ENCODE results near the gene TRIM41. TPM values are rescaled to one million over a fixed set of nuclear protein-coding genes. Genes with fewer than 3 reads are reported as not detected.
A peak's percentile ranks its signal among the peaks of the same experiment; 100 is the strongest.

The TRIM41 gene
- total and polyA plus RNA-seq, 2 of the 13 experiments (the other 11 are each of a cell fraction or from before 2014, with no cell fraction given): 10.2 to 16.7 TPM

- TF ChIP-seq MXD4 (CRISPR knock-in tag; IDR thresholded peaks at IDR 0.05) (no peak; the same call in 1 of the 2 replicates), TGIF2 (CRISPR knock-in tag; IDR thresholded peaks at IDR 0.05) (peak; percentile 19; the same call in 1 of the 2 replicates), XRCC5 (optimal IDR thresholded peaks at IDR 0.05; ENCODE audit: low read length) (peak; percentile 51), FUBP1 (CRISPR knock-in tag; IDR thresholded peaks at IDR 0.05; ENCODE audit: borderline replicate concordance) (no peak), ARHGAP35 (CRISPR knock-in tag; IDR thresholded peaks at IDR 0.05; ENCODE audit: borderline replicate concordance) (peak; percentile 78; the same call in 1 of the 2 replicates), ZNF256 (CRISPR knock-in tag; conservative IDR thresholded peaks at IDR 0.05) (peak; percentile 80; the same call in 1 of the 2 replicates), IRF1 (CRISPR knock-in tag; IDR thresholded peaks at IDR 0.05; ENCODE audit: low read depth) (peak; percentile 75), UBTF (CRISPR knock-in tag; IDR thresholded peaks at IDR 0.05) (peak; percentile 63; the same call in 1 of the 2 replicates), FOXM1 (CRISPR knock-in tag; IDR thresholded peaks at IDR 0.05) (no peak), ZNF788 (CRISPR knock-in tag; IDR thresholded peaks at IDR 0.05; ENCODE audit: borderline replicate concordance) (peak; percentile 65; the same call in 1 of the 2 replicates), PLSCR1 (CRISPR knock-in tag; IDR thresholded peaks at IDR 0.05; ENCODE audit: borderline replicate concordance) (no peak), PRMT3 (CRISPR knock-in tag; IDR thresholded peaks at IDR 0.05; ENCODE audit: borderline replicate concordance, low read depth) (no peak; the same call in 1 of the 2 replicates), JDP2 (CRISPR knock-in tag; IDR thresholded peaks at IDR 0.05; ENCODE audit: borderline replicate concordance) (no peak; the same call in 1 of the 2 replicates), ZNF674 (CRISPR knock-in tag; IDR thresholded peaks at IDR 0.05; ENCODE audit: low read depth) (no peak), ZNF251 (CRISPR knock-in tag; IDR thresholded peaks at IDR 0.05) (no peak), PHF21A (CRISPR knock-in tag; IDR thresholded peaks at IDR 0.05) (peak; percentile 86), CREB3 (CRISPR knock-in tag; IDR thresholded peaks at IDR 0.05) (0 out of 2 replicates have a peak, but pooled peaks have one; percentile 64), ZC3H13 (CRISPR knock-in tag; IDR thresholded peaks at IDR 0.05) (peak; percentile 75; the same call in 1 of the 2 replicates), NFIC (IDR thresholded peaks at IDR 0.05; ENCODE audit: low read length) (no peak), MED13 (CRISPR knock-in tag; IDR thresholded peaks at IDR 0.05) (no peak)
These were observed 31.4 kb upstream of the TRIM41 start (continued) for GRCh38 chr5:181191526-181192336.
